RPMI7951 (cell line): ENCODE measurements around the gene ZFPM1. TPM values are rescaled to one million over a fixed set of nuclear protein-coding genes. Genes with fewer than 3 reads are reported as not detected.
"Not testable (repeated sequence)": the region's sequence is repeated elsewhere in the genome, so short reads cannot be mapped to it uniquely, and the experiment has no call there.

ENCODE experiments used
- DNase-seq: peaks from one replicate; pipeline ENCODE4 v3.0.0-alpha.2; 2012; ENCODE audit warnings: low read depth
- total RNA-seq: library from RNA; depleted of rRNA; stranded (reverse); fragments of >200 nt; shearing (Covaris generic); gene quantifications from 2 replicates; pipeline ENCODE4 v1.2.3, GENCODE V29; 2014

The ZFPM1 gene
- total RNA-seq, 1 experiment from 2014 or later = 1.1 TPM

DNA sequence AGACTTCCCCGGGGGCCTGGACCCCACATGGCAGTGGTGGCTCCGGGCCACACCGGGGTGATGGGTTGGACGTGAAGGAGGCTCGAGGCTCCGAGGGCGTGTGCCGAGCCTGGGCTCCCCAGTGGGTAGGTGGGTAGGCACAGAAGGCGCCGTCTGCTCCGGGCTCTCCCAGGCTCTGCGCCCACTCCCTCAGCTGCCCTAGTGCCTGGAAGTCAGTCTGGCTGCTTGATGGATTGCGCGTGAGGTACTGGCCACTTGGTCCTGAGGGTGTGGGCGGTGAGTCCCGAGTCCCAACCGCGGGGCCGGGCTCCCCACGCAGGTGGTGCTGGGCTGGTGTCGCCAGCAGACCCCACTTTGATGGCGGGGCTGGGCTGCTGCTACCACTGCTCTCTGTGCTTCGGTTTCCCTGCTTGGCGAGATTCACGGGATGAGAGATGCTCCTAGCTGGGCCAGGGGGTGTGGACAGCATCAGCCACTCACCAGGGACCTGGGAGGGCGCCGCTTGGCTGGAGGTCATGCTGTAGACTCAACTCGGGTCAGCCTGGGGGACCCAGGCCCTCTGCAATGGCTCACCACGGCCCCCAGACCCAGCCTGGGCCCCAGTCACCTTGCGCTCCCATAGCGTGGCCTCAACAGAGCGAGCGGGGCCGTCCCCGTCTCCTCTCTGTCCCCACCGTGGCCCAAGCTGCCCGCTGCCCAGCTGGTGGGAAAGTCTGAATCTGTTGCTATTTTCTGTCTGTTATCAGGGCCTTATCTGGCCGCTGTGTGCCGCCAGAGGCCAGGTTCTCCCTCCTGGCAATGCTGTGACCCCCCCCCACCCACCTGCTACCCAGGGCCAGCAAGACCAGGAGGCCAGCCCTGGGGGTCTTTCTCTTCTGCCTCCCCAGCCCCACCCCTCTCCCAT is 26.1 kb downstream of the ZFPM1 start:
- DNase-seq = no peak

DNA sequence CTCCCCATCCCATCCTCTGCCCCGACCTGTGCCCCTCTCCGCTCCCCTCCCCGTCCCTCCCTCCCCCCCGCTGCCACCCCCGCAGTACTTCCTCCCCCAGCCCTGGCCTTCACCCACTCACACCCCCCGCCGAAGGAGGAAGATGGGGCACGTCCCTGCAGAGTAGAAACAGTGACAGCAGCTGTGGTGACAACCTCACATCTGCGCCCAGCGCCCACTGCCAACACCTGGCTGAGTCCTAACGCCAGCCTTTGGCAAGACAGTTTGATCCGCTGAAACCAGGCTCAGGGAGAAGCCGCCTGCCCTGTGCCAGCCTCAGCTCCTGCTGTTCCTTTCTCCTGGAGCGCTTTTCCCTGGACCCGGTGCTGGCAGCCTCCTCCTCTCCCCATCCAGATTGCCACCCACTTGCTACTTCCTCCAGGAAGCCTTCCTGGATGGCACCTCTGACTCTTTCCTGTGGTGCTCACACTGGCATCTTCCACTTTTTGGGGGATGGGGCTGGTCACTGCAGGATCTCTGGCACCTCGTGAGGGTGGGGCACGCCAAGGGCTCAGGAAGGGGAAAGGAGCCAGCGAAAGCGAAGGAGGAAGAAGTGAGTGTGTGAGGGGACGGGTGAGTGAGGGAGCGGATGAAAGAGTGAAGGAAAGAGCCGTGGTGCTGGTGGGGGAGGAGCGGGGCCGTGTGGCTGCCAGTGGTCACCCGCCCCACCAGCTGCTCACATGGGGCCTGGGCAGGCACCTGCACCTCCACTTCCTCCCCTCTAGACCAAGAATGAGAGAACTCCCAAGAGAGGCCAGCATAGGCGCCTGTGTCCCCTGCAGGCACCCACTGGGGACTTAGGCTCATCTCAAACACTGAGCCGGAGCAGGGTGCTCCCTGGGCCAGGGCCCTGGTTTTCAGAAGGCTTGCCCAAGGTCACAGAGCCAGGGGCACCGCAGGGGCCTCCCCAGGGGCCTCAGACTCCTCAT is 27.0 kb downstream of the ZFPM1 start:
- DNase-seq = no peak

- DNase-seq = no peak
Observed at GRCh38 chr16:88480829-88481228, 27.7 kb downstream of the ZFPM1 start.

GRCh38 chr16:88481851-88482250 is 28.8 kb downstream of the ZFPM1 start:
- DNase-seq = no peak

DNA sequence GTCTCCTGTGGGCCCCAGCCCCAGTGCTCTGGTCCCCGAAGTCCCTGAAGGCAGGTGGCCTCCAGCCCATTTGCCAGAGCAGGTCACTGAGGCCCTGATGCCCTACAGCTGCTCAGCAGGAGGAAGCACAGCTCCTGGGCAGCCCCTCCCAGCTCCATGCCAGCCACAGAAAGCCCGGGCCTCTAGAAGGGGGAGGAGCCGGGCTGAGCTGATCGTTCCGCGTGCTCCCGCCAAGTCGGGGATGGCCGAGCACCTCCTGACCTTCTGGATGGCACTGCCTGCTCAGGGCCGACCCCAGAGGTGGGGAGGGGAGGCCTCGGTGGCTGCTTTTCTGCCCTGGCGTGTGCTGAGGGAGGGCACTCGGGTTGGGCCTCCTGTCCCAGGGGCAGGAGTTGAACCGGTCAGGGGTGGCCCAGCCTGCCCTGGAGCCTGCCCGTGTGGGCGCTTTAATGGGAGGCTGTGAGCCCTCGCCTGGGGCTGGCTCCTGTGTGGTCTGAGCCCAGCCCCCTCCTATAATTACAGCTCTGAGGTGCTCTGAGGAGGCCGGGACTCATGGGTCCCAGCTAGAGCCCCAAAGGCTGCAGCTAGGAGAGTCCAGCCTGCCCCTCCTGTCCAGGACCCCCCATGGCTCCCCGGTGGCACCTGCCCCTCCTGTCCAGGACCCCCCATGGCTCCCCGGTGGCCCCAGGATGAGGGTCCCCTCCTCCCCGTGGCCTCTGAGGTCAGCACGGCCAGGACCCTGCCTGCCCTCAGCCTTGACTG is 29.7 kb downstream of the ZFPM1 start:
- DNase-seq = no peak

- DNase-seq = no peak
Observed at GRCh38 chr16:88483392-88483641, 30.2 kb downstream of the ZFPM1 start.

DNA sequence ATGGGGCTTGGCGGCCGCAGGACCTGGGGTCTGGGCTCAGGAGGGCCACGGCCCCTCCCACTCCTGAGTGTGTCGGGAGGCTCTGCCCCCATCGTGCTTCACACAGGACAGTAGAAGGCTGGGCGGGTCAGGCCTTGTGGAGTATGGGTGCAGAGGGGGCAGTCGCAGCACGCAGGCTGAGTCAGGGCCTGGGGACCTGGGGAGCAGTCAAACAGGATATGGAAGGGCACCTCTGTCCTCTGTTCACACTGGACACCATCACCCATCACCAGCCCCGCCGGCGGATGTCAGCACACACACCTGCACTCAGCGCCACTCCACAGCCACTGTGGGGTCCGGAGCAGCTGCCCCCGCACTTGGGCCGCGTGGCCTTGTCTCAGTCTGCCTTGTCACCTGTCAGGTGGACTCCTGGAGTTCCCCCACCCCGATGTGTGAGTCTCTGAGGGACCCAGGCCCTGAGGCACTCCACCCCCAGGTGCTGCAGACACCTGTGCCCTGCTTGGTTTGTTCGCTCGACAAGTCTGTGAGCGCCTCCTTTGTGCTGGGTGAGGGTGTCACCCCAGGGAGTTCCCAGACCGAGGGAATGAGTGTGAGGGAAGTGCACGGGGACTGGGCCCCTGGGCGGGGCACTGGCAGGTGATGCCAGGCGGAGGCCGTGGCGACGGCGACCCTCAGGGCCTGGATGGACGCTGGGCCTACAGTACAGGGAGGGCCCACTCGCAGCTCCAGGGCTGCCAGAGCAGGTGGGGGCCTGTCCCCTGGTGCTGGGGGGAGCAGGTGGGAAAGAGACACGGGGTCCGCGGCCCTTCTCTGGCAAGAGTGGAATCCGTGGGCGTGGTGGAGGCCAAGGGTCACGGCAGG is 31.7 kb downstream of the ZFPM1 start:
- DNase-seq = no peak

- DNase-seq = not testable (repeated sequence)
Observed at GRCh38 chr16:88485366-88485741, 32.3 kb downstream of the ZFPM1 start.

DNA sequence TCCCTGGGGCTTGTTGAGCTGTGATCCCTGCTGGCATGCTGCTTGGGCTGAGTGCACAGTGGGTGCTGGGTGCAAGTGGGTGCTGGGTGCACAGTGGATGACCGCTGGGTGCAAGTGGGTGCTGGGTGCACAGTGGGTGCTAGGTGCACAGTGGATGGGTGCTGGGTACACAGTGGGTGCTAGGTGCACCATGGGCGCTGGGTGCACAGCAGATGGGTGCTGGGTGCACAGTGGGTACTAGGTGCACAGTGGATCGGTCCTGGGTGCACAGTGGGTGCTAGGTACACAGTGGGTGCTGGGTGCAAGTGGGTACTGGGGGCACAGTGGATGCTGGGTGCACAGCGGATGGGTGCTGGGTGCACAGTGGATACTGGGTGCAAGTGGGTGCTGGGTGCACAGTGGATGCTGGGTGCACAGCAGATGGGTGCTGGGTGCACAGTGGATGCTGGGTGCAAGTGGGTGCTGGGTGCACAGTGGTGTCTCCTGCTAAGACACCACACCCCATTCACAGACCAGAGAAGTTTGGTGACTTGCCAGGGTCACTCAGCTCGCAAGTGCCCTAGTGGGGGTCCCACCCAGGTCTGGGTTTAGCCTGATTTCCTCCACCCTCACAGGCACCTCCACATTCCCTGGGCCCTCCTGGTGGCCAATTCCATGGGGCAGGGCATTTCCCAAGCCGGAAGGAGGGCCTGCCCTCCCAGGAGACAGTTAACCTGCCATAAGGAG is 33.5 kb downstream of the ZFPM1 start:
- DNase-seq = no peak

DNA sequence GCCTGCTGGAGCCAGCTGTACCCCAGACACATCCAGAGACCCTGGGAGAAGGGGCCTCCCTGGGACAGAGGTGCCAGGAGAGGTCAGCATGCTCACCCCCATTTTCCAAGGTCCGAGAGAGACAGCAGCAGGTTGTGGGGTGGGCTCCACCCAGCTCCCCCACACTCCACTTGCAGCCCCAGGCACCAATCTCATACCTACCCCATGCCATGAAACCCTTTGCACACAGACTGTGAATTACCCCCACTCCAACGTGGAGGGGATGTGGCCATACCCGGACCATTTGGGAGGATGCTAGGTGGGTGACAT is 34.0 kb downstream of the ZFPM1 start:
- no peak for DNase-seq

GRCh38 chr16:88487920-88488851 is 35.1 kb downstream of the ZFPM1 start:
- no peak for DNase-seq

- no peak for DNase-seq
Observed at GRCh38 chr16:88489163-88489741, 36.2 kb downstream of the ZFPM1 start.

GRCh38 chr16:88491001-88491559 is 38.0 kb downstream of the ZFPM1 start:
- no peak for DNase-seq

DNA sequence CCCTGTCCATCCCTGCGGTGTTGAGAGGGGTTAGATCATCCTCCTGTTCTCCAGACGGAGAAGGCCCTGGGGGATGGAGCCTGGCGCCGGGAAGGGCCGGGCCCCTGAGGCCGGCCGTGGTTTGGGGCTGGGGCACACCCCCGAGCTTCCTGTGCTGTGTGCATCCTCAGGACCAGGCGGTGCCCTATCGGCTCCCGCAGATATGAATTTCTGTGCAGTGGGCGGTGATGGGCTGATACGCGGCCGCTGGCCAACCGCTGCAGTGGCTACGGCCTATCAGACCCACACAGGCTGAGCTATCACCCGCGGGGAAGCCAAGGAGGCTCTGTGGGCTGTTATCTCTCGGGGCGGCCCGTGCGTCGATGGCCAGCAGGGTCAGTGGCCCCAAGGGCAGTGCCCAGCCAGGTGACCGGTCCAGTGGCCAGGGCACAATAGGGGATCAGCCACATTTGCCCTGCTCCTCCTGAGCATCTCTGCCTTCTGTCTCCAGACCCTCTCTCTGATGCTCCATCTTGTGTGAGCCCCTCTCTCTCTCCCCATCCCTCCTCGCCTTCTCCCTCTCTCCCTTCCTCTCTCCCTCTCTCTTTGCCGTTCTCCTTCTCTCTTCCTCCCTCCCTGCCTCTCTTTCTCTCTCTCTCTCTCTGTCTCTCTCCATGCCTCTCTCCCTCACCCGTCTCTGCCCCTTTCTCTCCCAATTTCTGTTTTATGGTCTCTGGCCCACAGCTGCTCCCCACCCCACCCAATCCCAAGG is 38.7 kb downstream of the ZFPM1 start:
- DNase-seq = no peak

- DNase-seq = no peak
Observed at GRCh38 chr16:88493879-88494278, 40.8 kb downstream of the ZFPM1 start.

DNA sequence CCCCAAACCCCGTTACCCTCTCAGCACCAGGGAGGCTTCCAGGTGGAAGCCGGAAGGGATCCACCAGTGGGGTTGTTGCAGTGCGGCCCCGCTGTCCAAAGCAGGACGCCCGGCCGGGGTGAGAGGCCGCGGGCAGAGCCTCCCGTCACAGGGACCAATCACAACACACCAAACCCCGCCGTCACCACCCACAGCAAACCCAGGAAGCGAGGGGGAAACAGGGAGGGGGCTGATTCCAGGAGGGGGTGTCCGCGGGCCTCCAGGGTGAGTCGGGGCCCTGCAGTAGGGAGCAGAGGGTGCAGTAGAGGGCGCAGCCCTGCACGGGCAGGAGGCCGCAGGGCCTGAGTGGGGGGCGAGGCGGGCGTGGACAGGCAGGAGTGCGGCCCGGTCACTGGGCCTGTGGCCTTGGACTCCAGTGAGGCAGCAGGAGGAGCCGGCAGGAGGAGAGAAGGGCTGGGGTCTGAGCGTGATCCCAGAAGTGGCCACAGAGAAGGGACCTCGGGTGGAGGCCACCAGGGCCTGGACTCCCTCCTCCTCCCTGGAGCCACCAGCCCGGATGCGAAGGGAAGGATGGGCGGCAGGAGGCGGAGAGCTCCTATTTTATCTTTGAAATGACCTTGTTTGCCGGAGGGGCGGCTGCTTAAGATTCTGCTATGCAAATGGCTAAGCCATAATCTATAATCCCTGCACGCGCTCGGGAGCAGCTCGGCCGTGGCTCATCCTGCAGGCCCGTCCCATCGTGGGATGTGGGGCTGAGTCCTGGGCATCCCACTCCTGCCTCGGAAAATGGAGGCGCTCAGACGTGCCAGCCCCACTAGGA is 41.5 kb downstream of the ZFPM1 start:
- no peak for DNase-seq

- DNase-seq = no peak
Observed at GRCh38 chr16:88495268-88495772, 42.2 kb downstream of the ZFPM1 start.
